ENCODE measurements around the gene SKAP2. TPM values are rescaled to one million over a fixed set of nuclear protein-coding genes. Genes with fewer than 3 reads are reported as not detected.

Gene SKAP2
- total RNA-seq, 1 experiment from 2014 or later, result 9.6 TPM

DNA sequence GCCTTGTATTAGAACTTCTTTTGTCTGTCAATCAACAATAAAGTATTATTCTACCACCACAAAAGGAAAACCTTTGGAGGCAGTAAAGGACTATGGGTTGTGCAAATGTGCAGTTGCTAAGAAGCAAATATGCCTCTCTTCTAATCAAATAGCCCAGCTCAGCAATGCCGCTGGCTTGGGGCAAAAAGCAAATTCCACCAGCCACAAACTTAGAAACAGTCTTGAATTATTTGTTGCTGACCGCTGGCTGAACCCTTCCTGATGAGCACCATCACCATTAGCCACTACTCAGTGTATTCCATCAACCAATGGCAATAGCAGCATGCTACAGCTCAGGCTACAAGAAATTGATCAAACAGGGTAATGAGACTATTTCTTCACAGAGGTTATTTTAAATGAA lies 51.0 kb downstream of the SKAP2 start:
- H3K4me1 ChIP-seq (ENCODE audit: insufficient read depth, low read length), result no peaks in the 10 kb centered on the region
- no peak overlapping the region for H3K27ac ChIP-seq (ENCODE audit: low read length)
- H4K20me1 ChIP-seq (ENCODE audit: low read length), result no peaks in the 10 kb centered on the region
- ChIA-PET CTCF (no interaction called here), POLR2A (ENCODE audit: unreplicated experiment) (interaction anchor here (0.6 kb wide), 2 partner anchors 12 to 116 kb away, joined by 3 to 4 read pairs; no protein-coding TSS in a partner anchor)
- no peak overlapping the region for H3K4me3 ChIP-seq (ENCODE audit: low read length)
- H3K9me3 ChIP-seq (ENCODE audit: low read length), result no peaks in the 10 kb centered on the region
- no peaks in the 10 kb centered on the region for H3K79me2 ChIP-seq (ENCODE audit: low read length)
- ATAC-seq (no peak), DNase-seq (no peak)
- no peaks in the 10 kb centered on the region for H3F3A ChIP-seq (ENCODE audit: low read length, unreplicated experiment)
- no peaks in the 10 kb centered on the region for H3K27me3 ChIP-seq (ENCODE audit: low read length)
- H3K36me3 ChIP-seq (ENCODE audit: low read depth, low read length), result no peaks in the 10 kb centered on the region
- H3K9ac ChIP-seq (ENCODE audit: low read length), result no peak overlapping the region
- no peak overlapping the region for H2AFZ ChIP-seq (ENCODE audit: low read length)
- TF ChIP-seq, protein P1, sequence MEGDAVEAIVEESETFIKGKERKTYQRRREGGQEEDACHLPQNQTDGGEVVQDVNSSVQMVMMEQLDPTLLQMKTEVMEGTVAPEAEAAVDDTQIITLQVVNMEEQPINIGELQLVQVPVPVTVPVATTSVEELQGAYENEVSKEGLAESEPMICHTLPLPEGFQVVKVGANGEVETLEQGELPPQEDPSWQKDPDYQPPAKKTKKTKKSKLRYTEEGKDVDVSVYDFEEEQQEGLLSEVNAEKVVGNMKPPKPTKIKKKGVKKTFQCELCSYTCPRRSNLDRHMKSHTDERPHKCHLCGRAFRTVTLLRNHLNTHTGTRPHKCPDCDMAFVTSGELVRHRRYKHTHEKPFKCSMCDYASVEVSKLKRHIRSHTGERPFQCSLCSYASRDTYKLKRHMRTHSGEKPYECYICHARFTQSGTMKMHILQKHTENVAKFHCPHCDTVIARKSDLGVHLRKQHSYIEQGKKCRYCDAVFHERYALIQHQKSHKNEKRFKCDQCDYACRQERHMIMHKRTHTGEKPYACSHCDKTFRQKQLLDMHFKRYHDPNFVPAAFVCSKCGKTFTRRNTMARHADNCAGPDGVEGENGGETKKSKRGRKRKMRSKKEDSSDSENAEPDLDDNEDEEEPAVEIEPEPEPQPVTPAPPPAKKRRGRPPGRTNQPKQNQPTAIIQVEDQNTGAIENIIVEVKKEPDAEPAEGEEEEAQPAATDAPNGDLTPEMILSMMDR (conservative IDR thresholded peaks at IDR 0.05; ENCODE audit: low read depth, low read length), result no peak
- no peak for TF ChIP-seq EZH2 (IDR thresholded peaks at IDR 0.05; ENCODE audit: low read length, unreplicated experiment)
- TF ChIP-seq EZH2phosphoT487 (IDR thresholded peaks at IDR 0.05; ENCODE audit: borderline replicate concordance, low read length), result no peak
- BruUV-seq (replicated peaks), result no TSS peak
- H3K9me2 ChIP-seq (replicated peaks; ENCODE audit: low read length), result no peaks in the 10 kb centered on the region
- intact Hi-C loops (cut with micrococcal nuclease), result no loop called here
- H3K4me2 ChIP-seq (ENCODE audit: low read length), result no peak overlapping the region

DNA sequence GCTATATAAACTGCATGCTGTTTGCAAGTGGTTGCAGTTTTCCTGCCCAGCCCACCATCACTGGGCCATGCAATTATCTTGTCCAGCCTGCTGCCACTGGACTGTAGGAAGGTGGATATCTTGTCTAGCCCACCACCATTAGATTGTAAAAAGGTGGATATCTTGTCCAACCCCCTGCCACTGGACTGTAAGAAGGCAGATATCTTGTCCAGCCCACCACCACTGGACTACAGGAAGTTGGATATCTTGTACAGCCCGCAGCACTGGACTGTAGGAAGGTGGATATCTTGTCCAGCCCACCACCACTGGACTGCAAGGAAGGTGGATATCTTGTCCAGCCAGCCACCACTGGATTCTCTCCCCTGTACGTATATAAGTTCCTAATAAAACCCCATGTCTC lies 69.8 kb downstream of the SKAP2 start:
- H3F3A ChIP-seq (ENCODE audit: low read length, unreplicated experiment), result no peaks in the 10 kb centered on the region
- no peak overlapping the region for H3K9ac ChIP-seq (ENCODE audit: low read length)
- CTCF ChIA-PET, result no interaction called here
- no peak overlapping the region for H3K4me3 ChIP-seq (ENCODE audit: low read length)
- intact Hi-C loops (cut with micrococcal nuclease), result no loop called here
- no peaks in the 10 kb centered on the region for H3K79me2 ChIP-seq (ENCODE audit: low read length)
- H3K4me1 ChIP-seq (ENCODE audit: insufficient read depth, low read length), result no peaks in the 10 kb centered on the region
- POLR2A ChIA-PET (ENCODE audit: unreplicated experiment), result no interaction called here
- H3K9me2 ChIP-seq (replicated peaks; ENCODE audit: low read length), result no peaks in the 10 kb centered on the region
- no peak overlapping the region for H3K4me2 ChIP-seq (ENCODE audit: low read length)
- no peak for ATAC-seq
- DNase-seq, result no peak
- no peak for TF ChIP-seq EZH2phosphoT487 (IDR thresholded peaks at IDR 0.05; ENCODE audit: borderline replicate concordance, low read length)
- TF ChIP-seq, protein P1 (conservative IDR thresholded peaks at IDR 0.05; ENCODE audit: low read depth, low read length), result no peak
- no peak for TF ChIP-seq EZH2 (IDR thresholded peaks at IDR 0.05; ENCODE audit: low read length, unreplicated experiment)
- H3K27me3 ChIP-seq (ENCODE audit: low read length), result no peaks in the 10 kb centered on the region
- no peaks in the 10 kb centered on the region for H4K20me1 ChIP-seq (ENCODE audit: low read length)
- H3K27ac ChIP-seq (ENCODE audit: low read length), result no peak overlapping the region
- no peaks in the 10 kb centered on the region for H3K36me3 ChIP-seq (ENCODE audit: low read depth, low read length)
- no peaks in the 10 kb centered on the region for H3K9me3 ChIP-seq (ENCODE audit: low read length)
- no peak overlapping the region for H2AFZ ChIP-seq (ENCODE audit: low read length)
- BruUV-seq (replicated peaks), result no TSS peak

DNA sequence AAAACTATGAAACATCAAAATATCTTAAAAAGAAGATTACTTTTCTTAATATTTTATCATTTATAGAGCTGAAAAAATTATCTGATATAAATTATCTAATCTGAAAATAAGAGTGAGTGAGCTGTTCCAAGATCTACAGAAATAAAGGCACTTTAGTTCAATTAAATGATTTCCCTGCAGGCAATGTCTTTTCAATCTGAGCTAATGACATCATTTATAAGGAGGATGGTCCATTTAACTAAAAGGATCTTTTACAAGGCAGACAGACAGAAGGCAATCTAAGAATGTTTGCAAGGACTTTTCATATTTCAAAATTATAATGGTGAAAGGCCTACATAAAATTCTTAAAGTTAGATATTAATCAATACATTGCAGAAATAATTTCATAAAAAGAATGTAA lies 71.8 kb downstream of the SKAP2 start:
- H3K9ac ChIP-seq (ENCODE audit: low read length), result no peak overlapping the region
- H4K20me1 ChIP-seq (ENCODE audit: low read length), result no peaks in the 10 kb centered on the region
- no peaks in the 10 kb centered on the region for H3K9me3 ChIP-seq (ENCODE audit: low read length)
- DNase-seq (no peak), ATAC-seq (no peak)
- no TSS peak for BruUV-seq (replicated peaks)
- TF ChIP-seq, protein P1 (conservative IDR thresholded peaks at IDR 0.05; ENCODE audit: low read depth, low read length), result no peak
- TF ChIP-seq EZH2phosphoT487 (IDR thresholded peaks at IDR 0.05; ENCODE audit: borderline replicate concordance, low read length), result no peak
- no peak for TF ChIP-seq EZH2 (IDR thresholded peaks at IDR 0.05; ENCODE audit: low read length, unreplicated experiment)
- H3K9me2 ChIP-seq (replicated peaks; ENCODE audit: low read length), result no peaks in the 10 kb centered on the region
- H3K4me2 ChIP-seq (ENCODE audit: low read length), result no peak overlapping the region
- CTCF ChIA-PET, result no interaction called here
- H3K36me3 ChIP-seq (ENCODE audit: low read depth, low read length), result no peaks in the 10 kb centered on the region
- intact Hi-C loops (cut with micrococcal nuclease), result no loop called here
- H3K27ac ChIP-seq (ENCODE audit: low read length), result no peak overlapping the region
- no peaks in the 10 kb centered on the region for H3K4me1 ChIP-seq (ENCODE audit: insufficient read depth, low read length)
- H3F3A ChIP-seq (ENCODE audit: low read length, unreplicated experiment), result no peaks in the 10 kb centered on the region
- no peak overlapping the region for H3K4me3 ChIP-seq (ENCODE audit: low read length)
- no peaks in the 10 kb centered on the region for H3K79me2 ChIP-seq (ENCODE audit: low read length)
- no peaks in the 10 kb centered on the region for H3K27me3 ChIP-seq (ENCODE audit: low read length)
- POLR2A ChIA-PET (ENCODE audit: unreplicated experiment), result interaction anchor here (0.7 kb wide), 1 partner anchor 306 kb away, joined by 4 read pairs; no protein-coding TSS in a partner anchor
- no peak overlapping the region for H2AFZ ChIP-seq (ENCODE audit: low read length)
